GM12878 (cell line): ENCODE data around the gene TRDN.

Source experiments
- CTCF ChIP-seq, 3 experiments: IDR thresholded peaks in 2 of 3; conservative IDR thresholded peaks in 1 of 3; 2 replicates each; pipeline ENCODE4 v1.5.1; 2011; ENCODE audit warnings: low read depth in 3 of 3, low read length in 3 of 3, mild to moderate bottlenecking in 3 of 3, control low read depth in 2 of 3, moderate library complexity in 2 of 3, inconsistent platforms in 1 of 3, mixed read lengths in 1 of 3; ENCODE audit not compliant: control insufficient read depth in 2 of 3, insufficient read depth in 1 of 3; ENCODE audit errors: extremely low read depth in 1 of 3
- MLLT1 ChIP-seq: fragments of 450-650 bp; IDR thresholded peaks from 2 replicates; pipeline ENCODE4 v1.6.1; 2016; ENCODE audit warnings: mild to moderate bottlenecking

- TF ChIP-seq CTCF (IDR thresholded peaks at IDR 0.05 in 2 of 3, conservative IDR thresholded peaks at IDR 0.05 in 1 of 3; ENCODE audit: control insufficient read depth in 2 of 3, extremely low read depth in 1 of 3, insufficient read depth in 1 of 3, low read depth in 3 of 3, low read length in 3 of 3) (no peak), MLLT1 (no peak)
These were observed 169.4 kb downstream of the TRDN start for GRCh38 chr6:123467392-123467791.
